Left ventricle myocardium inferior (tissue), 1 donor: ENCODE measurements around the gene OR2A14. TPM values are rescaled to one million over a fixed set of nuclear protein-coding genes. Genes with fewer than 3 reads are reported as not detected.

ENCODE experiments used
- DNase-seq: peaks from one replicate; pipeline ENCODE4 v3.0.0-alpha.2; 2020
- H3K27ac ChIP-seq: fragments of 200-600 bp; replicated peaks from 2 replicates; pipeline ENCODE4 v1.8.0; 2021
- H3K27me3 ChIP-seq: fragments of 200-600 bp; 2 replicates; pipeline ENCODE4 v1.8.0; 2021; ENCODE audit warnings: low read depth
- H3K36me3 ChIP-seq: fragments of 200-600 bp; 2 replicates; pipeline ENCODE4 v1.8.0; 2021
- H3K4me1 ChIP-seq: fragments of 200-600 bp; 2 replicates; pipeline ENCODE4 v1.8.0; 2021
- H3K4me3 ChIP-seq: fragments of 200-600 bp; 2 replicates; pipeline ENCODE4 v1.8.0; 2021; ENCODE audit warnings: mild to moderate bottlenecking, moderate library complexity
- H3K9me3 ChIP-seq: fragments of 200-600 bp; replicated peaks from 2 replicates; pipeline ENCODE4 v1.8.0; 2021
- intact Hi-C: fragments of 100-400 bp; cut with micrococcal nuclease; formaldehyde crosslinking; loops from one replicate; pipeline ENCODE4 v1.11.0; 2022
- total RNA-seq: library from RNA; stranded (reverse); fragmentation: NEBNext Ultra II Directional; extraction: Animal tissue kit (Norgen Biotek cat#: 25700); gene quantifications from one replicate; pipeline ENCODE4 v1.2.1, GENCODE V29; 2021
- TF ChIP-seq, protein P1 (sequence below): fragments of 200-600 bp; IDR thresholded peaks from 2 replicates; pipeline ENCODE4 v1.8.0; 2021; ENCODE audit warnings: antibody characterized with exemption, mild to moderate bottlenecking, borderline replicate concordance
- donor health status: DM: no; HTN: yes; CAD: no; lungs with severe emphysema.

Gene OR2A14
- total RNA-seq, 1 donor from 2014 or later: not detected

DNA sequence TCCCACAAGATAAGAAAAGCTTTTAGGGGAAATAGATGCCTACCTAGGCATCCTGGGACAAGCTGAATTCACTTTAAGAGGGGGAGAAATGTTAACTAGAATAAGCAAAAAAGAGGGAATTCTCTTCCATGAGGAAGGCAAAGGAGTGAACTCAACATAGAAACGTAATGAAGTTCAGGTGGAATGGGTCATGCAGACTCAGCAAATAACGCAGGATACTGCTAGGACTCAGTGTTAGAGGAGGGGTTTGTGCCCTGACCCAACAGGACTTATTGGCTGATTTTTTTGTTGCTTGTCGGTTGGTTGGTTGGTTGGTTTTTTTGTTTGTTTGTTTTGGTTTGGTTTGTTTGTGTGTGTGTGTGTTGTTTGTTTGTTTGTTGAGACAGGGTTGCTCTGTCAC is 9.3 kb downstream of the OR2A14 start:
- Histone ChIP-seq H3K27me3 (no peaks in the 10 kb centered on the region), H3K27ac (no peak overlapping the region), H3K36me3 (no peaks in the 10 kb centered on the region), H3K9me3 (no peaks in the 10 kb centered on the region), H3K4me1 (no peaks in the 10 kb centered on the region), H3K4me3 (no peak overlapping the region)
- TF ChIP-seq, protein P1, sequence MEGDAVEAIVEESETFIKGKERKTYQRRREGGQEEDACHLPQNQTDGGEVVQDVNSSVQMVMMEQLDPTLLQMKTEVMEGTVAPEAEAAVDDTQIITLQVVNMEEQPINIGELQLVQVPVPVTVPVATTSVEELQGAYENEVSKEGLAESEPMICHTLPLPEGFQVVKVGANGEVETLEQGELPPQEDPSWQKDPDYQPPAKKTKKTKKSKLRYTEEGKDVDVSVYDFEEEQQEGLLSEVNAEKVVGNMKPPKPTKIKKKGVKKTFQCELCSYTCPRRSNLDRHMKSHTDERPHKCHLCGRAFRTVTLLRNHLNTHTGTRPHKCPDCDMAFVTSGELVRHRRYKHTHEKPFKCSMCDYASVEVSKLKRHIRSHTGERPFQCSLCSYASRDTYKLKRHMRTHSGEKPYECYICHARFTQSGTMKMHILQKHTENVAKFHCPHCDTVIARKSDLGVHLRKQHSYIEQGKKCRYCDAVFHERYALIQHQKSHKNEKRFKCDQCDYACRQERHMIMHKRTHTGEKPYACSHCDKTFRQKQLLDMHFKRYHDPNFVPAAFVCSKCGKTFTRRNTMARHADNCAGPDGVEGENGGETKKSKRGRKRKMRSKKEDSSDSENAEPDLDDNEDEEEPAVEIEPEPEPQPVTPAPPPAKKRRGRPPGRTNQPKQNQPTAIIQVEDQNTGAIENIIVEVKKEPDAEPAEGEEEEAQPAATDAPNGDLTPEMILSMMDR: no peak
- no peak for DNase-seq
- intact Hi-C loops: no loop called here

DNA sequence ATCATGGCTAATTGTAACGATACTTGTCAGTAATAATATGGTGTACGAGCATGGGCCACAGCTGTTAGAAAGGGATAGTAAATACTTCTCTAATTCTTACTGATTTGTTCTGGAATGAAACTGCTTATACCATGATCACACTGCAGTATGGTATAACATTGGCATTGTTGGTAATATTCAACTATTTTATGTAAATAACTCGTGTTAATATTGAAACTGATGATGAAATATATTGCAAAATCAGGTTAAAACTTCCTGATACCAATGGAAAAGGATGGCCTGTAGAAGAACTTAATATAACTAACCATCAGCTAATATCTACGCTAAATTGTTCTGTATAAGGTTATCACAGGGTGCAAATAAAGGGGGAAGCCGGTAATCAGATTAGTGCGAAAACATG is 10.3 kb downstream of the OR2A14 start:
- no peak overlapping the region for H3K27ac ChIP-seq
- TF ChIP-seq, protein P1: no peak
- H3K36me3 ChIP-seq: no peaks in the 10 kb centered on the region
- no peaks in the 10 kb centered on the region for H3K9me3 ChIP-seq
- intact Hi-C loops: no loop called here
- no peak overlapping the region for H3K4me3 ChIP-seq
- no peaks in the 10 kb centered on the region for H3K27me3 ChIP-seq
- no peak for DNase-seq
- no peaks in the 10 kb centered on the region for H3K4me1 ChIP-seq

DNA sequence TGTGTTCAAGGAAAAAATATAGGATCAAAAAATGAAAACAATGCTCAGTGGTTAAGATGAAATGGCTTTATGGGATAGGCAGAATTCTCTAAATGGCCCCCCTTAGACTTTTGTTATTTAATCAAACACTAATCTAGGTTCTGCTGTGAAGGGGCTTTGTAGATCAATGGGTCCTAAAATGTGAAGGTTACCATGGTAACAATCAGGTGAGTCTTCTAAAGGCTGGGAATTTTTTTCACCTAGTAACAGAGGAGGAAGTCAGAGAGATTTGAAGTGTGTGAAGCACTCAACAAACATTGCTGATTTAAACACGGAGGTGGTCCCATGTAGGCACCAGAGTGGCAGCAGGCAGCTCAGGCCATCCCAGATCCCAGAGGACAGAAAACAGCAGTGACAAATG is 11.1 kb downstream of the OR2A14 start:
- intact Hi-C loops: no loop called here
- Histone ChIP-seq H3K4me1 (no peaks in the 10 kb centered on the region), H3K4me3 (no peak overlapping the region), H3K36me3 (no peaks in the 10 kb centered on the region), H3K27me3 (no peaks in the 10 kb centered on the region), H3K27ac (no peak overlapping the region), H3K9me3 (no peaks in the 10 kb centered on the region)
- TF ChIP-seq, protein P1: no peak
- no peak for DNase-seq

DNA sequence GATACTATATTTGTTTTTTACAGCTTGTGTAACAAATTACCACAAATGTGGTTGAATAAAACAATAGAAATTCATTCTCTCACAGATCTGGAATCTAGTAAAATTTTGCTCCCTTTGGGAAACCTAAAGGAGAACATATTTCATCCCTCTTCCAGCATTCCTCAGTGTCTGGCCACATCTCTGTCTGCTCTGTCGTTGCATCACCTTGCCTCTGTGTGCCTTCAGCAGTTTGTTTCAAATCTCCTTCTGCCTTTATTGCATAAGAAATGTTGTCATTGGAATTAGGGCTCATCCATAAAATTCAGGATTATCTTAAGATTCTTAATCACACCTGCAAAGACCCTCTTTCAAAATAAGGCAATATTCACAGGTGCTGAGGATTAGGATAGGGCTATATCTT is 14.5 kb downstream of the OR2A14 start:
- Histone ChIP-seq H3K9me3 (no peaks in the 10 kb centered on the region), H3K4me3 (no peak overlapping the region), H3K36me3 (no peaks in the 10 kb centered on the region), H3K27me3 (no peaks in the 10 kb centered on the region), H3K27ac (no peak overlapping the region), H3K4me1 (no peaks in the 10 kb centered on the region)
- no peak for DNase-seq
- TF ChIP-seq, protein P1: no peak
- intact Hi-C loops: no loop called here

DNA sequence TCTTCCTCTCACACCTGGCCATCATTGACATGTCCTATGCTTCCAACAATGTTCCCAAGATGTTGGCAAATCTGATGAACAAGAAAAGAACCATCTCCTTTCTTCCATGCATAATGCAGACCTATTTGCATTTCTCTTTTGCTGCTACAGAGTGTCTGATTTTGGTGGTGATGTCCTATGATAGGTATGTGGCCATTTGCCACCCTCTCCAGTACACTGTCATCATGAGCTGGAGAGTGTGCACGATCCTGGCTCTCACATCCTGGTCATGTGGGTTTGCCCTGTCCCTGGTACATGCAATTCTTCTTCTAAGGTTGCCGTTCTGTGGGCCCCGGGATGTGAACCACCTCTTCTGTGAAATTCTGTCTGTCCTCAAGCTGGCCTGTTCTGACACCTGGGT is 19.2 kb downstream of the OR2A14 start:
- no peak overlapping the region for H3K4me3 ChIP-seq
- DNase-seq: no peak
- intact Hi-C loops: no loop called here
- H3K27ac ChIP-seq: no peak overlapping the region
- no peaks in the 10 kb centered on the region for H3K36me3 ChIP-seq
- no peaks in the 10 kb centered on the region for H3K4me1 ChIP-seq
- TF ChIP-seq, protein P1: no peak
- H3K27me3 ChIP-seq: no peaks in the 10 kb centered on the region
- H3K9me3 ChIP-seq: peaks cover 29% of the 10 kb centered on the region

DNA sequence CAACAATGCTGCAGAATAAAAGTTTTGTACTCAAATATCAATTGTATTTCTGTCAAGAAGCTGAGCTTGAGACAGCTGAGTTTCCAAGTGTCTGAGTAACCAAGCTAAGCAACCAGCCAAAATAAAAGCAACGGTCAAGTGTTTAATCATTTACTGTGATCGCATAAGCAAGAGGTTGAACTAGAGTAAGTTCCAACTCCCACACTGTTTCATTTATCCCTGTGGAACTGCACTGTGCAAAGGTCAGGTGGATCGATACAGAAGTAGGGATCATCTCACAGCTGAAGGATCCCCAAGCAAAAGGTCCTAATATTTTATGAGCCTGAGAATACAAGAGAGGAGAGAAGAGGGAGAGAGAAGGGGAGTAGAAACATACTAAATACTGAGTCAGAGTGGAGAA is 21.4 kb downstream of the OR2A14 start:
- TF ChIP-seq, protein P1: no peak
- H3K4me1 ChIP-seq: no peaks in the 10 kb centered on the region
- no peak for DNase-seq
- H3K27ac ChIP-seq: no peak overlapping the region
- intact Hi-C loops: no loop called here
- H3K27me3 ChIP-seq: no peaks in the 10 kb centered on the region
- H3K4me3 ChIP-seq: no peak overlapping the region
- H3K9me3 ChIP-seq: peaks cover 51% of the 10 kb centered on the region
- no peaks in the 10 kb centered on the region for H3K36me3 ChIP-seq
